Nephron (organoid): ENCODE data around the gene FARP2.

ENCODE experiments used
- H3K27ac Mint-ChIP-seq, 3 experiments: 2 replicates each; pipeline ENCODE4 v1.8.0; 2020; ENCODE audit warnings: mixed read lengths in 3 of 3, mild to moderate bottlenecking in 2 of 3, moderate library complexity in 1 of 3
- H3K27me3 Mint-ChIP-seq: 2 replicates; pipeline ENCODE4 v1.8.0; 2021; ENCODE audit warnings: low read depth, mild to moderate bottlenecking, moderate library complexity, mixed read lengths
- H3K36me3 Mint-ChIP-seq: 2 replicates; pipeline ENCODE4 v1.8.0; 2020; ENCODE audit warnings: low read depth, mixed read lengths
- H3K4me1 Mint-ChIP-seq: 2 replicates; pipeline ENCODE4 v1.8.0; 2020; ENCODE audit warnings: mixed read lengths
- H3K4me3 Mint-ChIP-seq, 3 experiments: 2 replicates each; pipeline ENCODE4 v1.8.0; 2020; ENCODE audit warnings: mild to moderate bottlenecking in 3 of 3, mixed read lengths in 3 of 3, moderate library complexity in 2 of 3
- H3K9me3 Mint-ChIP-seq: 2 replicates; pipeline ENCODE4 v1.8.0; 2020; ENCODE audit warnings: mixed read lengths
- TF ChIP-seq, protein P1 (sequence below), 3 experiments: fragments of 200-600 bp; sonication (generic); IDR thresholded peaks; one replicate each; pipeline ENCODE4 v1.5.0; 2021; ENCODE audit warnings: antibody characterized with exemption in 3 of 3; ENCODE audit not compliant: unreplicated experiment in 3 of 3

FARP2 gene

DNA sequence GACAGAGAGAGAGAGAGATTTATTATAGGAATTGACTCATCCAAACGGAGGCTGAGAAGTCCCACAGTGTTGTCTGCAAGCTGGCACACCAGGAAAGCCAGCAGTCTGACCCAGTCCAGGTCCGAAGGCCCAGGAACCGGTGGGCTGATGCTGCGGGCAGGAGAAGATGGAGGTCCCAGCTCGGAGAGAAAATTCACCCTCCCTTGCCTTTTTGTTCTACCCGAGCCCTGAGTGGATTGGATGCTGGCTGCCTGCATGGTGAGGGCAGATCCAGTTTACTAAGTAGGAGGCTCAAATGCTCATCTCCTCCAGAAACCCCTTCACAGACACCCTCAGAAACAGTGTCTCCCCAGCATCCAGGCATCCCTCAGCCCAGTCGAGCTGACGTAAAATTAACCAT lies 174.5 kb downstream of the FARP2 start:
- TF ChIP-seq, protein P1, sequence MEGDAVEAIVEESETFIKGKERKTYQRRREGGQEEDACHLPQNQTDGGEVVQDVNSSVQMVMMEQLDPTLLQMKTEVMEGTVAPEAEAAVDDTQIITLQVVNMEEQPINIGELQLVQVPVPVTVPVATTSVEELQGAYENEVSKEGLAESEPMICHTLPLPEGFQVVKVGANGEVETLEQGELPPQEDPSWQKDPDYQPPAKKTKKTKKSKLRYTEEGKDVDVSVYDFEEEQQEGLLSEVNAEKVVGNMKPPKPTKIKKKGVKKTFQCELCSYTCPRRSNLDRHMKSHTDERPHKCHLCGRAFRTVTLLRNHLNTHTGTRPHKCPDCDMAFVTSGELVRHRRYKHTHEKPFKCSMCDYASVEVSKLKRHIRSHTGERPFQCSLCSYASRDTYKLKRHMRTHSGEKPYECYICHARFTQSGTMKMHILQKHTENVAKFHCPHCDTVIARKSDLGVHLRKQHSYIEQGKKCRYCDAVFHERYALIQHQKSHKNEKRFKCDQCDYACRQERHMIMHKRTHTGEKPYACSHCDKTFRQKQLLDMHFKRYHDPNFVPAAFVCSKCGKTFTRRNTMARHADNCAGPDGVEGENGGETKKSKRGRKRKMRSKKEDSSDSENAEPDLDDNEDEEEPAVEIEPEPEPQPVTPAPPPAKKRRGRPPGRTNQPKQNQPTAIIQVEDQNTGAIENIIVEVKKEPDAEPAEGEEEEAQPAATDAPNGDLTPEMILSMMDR (IDR thresholded peaks at IDR 0.05; ENCODE audit: unreplicated experiment in 3 of 3), result no peak
- Mint-ChIP-seq H3K4me1 (no peaks in the 10 kb centered on the region), H3K4me3 (no peak overlapping the region), H3K36me3 (peaks cover 3% of the 10 kb centered on the region), H3K27me3 (peaks cover 12% of the 10 kb centered on the region), H3K9me3 (peaks cover 8% of the 10 kb centered on the region), H3K27ac (no peak overlapping the region)

- TF ChIP-seq, protein P1 (IDR thresholded peaks at IDR 0.05; ENCODE audit: unreplicated experiment in 3 of 3), result no peak
- Mint-ChIP-seq H3K4me3 (no peak overlapping the region), H3K9me3 (peaks cover 3% of the 10 kb centered on the region), H3K4me1 (no peaks in the 10 kb centered on the region), H3K27me3 (peaks cover 16% of the 10 kb centered on the region), H3K27ac (no peak overlapping the region), H3K36me3 (peaks cover under 1% of the 10 kb centered on the region)
Measured at GRCh38 chr2:241531161-241531722, 175.2 kb downstream of the FARP2 start.

- TF ChIP-seq, protein P1 (IDR thresholded peaks at IDR 0.05; ENCODE audit: unreplicated experiment in 3 of 3), result no peak
- Mint-ChIP-seq H3K4me1 (no peaks in the 10 kb centered on the region), H3K27me3 (peaks cover 13% of the 10 kb centered on the region), H3K36me3 (no peaks in the 10 kb centered on the region), H3K4me3 (no peak overlapping the region), H3K27ac (no peak overlapping the region), H3K9me3 (no peaks in the 10 kb centered on the region)
Measured at GRCh38 chr2:241532168-241532567, 176.1 kb downstream of the FARP2 start.

- H3K4me1 Mint-ChIP-seq, result no peaks in the 10 kb centered on the region
- peaks cover 13% of the 10 kb centered on the region for H3K27me3 Mint-ChIP-seq
- TF ChIP-seq, protein P1 (IDR thresholded peaks at IDR 0.05; ENCODE audit: unreplicated experiment in 3 of 3), result no peak
- H3K4me3 Mint-ChIP-seq, result no peak overlapping the region
- H3K9me3 Mint-ChIP-seq, result no peaks in the 10 kb centered on the region
- no peaks in the 10 kb centered on the region for H3K36me3 Mint-ChIP-seq
- no peak overlapping the region for H3K27ac Mint-ChIP-seq
Measured at GRCh38 chr2:241532733-241533601, 176.9 kb downstream of the FARP2 start.

DNA sequence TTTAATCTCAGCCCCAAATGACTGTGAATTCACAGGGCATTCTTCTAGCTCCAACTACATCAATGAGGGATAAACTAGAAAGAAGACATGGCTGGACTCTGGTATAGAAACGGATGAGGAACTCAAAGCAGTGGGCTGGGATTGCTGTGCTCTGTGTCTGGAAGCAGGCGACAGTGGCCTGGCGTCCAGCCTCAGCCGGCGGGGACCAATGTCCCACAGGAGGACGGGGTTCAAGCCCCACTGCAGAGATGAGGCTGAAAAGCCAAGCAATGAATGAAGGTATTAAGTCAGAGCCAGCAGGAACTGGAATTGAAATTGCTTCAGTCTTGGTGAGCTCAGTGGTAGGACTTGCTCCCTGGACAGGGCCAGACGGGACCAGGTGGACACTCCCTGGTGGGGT lies 178.2 kb downstream of the FARP2 start:
- TF ChIP-seq, protein P1 (IDR thresholded peaks at IDR 0.05; ENCODE audit: unreplicated experiment in 3 of 3), result no peak
- H3K9me3 Mint-ChIP-seq, result no peaks in the 10 kb centered on the region
- no peak overlapping the region for H3K27ac Mint-ChIP-seq
- H3K4me3 Mint-ChIP-seq, result no peak overlapping the region
- H3K4me1 Mint-ChIP-seq, result peaks cover 10% of the 10 kb centered on the region
- peaks cover 23% of the 10 kb centered on the region for H3K27me3 Mint-ChIP-seq
- H3K36me3 Mint-ChIP-seq, result no peaks in the 10 kb centered on the region
